Eye (tissue), 1 donor: ENCODE results near the gene MAGED1.
"Not testable (repeated sequence)": the region's sequence is repeated elsewhere in the genome, so short reads cannot be mapped to it uniquely, and the experiment has no call there.

Experiments used
- DNase-seq: peaks from one replicate; pipeline ENCODE4 v3.0.0-alpha.2; 2015

The MAGED1 gene

DNA sequence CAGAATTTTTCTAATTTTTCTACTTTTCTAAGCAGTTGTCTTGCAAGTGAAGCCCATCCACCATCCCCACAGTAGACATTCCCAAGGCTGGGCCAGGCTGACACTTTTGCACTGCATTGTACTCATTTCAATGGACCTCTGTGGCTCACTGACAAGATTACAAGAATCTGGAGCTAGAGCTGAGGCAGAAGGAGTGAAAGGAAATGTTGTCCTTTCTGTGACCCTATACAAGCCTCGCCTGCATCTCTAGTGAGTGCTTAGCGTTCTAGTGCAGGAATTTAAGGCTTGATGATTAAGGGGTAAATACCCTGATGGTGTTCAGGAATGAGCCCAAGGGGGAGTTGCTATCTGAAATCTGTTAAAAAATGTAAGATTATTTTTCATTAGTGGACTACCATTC lies 6.3 kb downstream of the MAGED1 start:
- no peak for DNase-seq

DNA sequence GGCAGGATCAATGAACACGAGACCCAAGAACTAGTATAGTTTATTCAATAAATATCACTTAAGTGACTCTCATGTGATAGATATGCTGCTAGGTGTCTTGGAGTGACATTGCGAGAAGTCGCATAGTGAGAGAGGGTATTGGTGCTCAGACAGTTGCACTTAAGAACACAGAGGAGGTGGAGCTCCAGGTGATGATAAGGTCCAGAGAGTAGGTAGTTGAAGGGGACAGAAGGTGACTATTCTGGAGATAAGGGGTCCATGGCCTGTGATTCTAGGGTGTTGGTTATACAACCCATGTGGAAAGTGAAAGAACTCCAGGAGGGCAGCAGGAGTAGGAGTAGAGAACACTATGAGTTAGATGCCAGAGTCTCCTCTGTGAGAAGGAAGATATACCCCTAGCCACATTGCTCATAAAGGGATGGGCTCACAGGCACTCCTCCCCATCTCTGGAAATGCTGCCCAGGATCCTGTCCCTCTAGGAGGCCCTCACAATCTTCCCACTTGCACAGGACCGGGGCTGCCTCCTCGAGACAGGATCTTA lies 9.2 kb downstream of the MAGED1 start:
- no peak for DNase-seq

DNA sequence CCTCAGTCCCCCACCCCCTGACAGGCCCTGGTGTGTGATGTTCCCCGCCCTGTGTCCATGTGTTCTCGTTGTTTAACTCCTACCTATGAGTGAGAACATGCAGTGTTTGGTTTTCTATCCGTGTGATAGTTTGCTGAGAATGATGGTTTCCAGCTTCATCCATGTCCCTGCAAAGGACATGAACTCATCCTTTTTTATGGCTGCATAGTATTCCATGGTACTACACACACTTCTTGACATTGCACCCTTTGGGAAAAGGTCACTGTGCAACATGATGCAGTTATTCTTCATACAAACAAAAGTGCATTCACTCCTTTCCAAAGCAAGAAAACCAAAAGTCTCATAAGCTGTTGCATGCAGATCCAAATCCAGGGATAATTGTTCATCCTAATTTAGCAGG lies 11.7 kb downstream of the MAGED1 start:
- DNase-seq: not testable (repeated sequence)

DNA sequence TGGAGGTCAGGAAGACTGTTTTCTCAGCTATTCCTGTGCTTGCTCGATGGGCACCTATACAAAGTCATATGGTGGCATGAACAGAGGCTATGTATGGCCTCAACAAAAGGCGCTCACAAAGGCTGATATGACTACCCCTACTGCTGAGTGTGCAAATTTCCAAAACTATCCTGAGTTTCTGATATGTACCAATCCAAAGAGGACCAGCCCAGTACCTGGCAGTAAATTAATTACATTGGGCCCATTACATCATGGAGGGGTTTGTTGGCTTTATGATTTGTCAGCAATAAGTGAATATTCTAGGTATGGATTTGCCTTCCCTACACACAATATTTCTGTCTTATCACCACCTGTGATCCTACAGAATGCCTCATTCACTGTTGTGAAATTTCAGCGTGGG lies 12.3 kb downstream of the MAGED1 start:
- no peak for DNase-seq

DNA sequence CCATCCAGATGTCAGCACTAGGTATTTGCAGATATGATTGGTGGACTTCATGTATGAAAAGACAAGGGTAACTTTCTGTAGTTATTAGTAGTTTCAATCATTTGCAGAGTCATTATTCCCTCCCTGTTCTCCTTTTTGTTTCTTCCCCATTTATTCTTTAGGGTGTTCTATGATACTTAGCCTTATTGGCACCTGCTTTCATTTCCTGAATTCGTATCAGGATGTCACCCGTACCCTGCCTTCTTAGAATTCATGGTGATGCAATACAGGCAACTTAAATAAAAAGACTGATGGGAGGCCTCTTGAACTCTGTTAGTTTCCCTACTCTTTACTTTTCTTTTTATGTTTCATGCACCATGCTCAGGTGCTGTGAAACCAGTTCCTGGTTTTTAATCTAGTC lies 24.2 kb downstream of the MAGED1 start:
- DNase-seq: no peak

DNA sequence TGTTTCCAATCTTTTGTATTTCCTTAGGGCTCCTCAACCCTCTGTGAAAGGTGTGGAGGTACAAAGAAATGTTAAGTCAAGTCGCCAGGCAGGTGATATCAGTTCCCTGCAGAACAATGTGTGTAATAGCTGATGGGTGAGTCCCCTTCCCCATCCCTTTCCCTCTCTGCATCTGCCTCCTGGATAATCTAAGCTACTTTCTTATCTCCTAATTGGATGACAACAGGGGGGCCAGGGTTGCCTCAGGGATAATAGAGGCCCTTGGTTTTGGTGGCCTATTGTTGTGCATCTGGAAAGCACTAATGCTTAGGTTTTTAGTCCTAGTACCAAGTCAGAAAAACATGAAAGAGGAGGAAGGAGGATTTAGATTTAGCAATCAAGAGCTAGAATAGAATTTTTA lies 29.1 kb downstream of the MAGED1 start:
- no peak for DNase-seq

DNA sequence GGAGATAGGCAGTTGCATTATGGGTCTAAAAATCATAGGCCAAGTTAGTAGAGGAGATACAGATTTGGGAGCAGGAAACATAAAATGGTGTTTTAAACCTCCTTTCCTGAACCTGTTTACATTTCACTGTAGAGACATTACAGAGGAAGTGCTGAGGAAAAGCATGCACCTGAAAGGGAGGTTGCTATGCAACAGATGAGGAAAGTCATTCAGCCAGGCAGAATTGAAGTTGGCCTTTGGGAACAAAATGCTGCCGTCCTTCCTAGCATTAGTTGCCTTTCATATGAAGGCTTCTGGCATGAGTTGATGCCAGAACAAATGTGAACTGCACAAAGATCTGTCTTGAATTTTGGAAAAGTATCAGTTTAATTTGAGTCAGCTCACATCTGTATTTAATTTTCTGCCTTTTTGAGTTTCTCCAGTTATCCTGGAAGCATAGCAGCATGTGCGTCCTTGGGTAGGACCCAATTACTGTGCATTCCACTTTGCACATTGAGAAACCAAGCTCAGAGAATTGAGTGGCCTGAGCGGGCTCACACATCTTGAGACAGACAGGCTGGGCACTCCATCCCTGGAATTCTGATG lies 38.2 kb downstream of the MAGED1 start:
- DNase-seq: peak; percentile 44
